ENCODE results near the gene IDH3A. TPM values are rescaled to one million over a fixed set of nuclear protein-coding genes. Genes with fewer than 3 reads are reported as not detected.

IDH3A gene
- total and polyA plus RNA-seq, 9 of the 15 experiments (the other 6 are each of a cell fraction or from before 2014, with no cell fraction given), result 37.4 to 249 (median 107) TPM

DNA sequence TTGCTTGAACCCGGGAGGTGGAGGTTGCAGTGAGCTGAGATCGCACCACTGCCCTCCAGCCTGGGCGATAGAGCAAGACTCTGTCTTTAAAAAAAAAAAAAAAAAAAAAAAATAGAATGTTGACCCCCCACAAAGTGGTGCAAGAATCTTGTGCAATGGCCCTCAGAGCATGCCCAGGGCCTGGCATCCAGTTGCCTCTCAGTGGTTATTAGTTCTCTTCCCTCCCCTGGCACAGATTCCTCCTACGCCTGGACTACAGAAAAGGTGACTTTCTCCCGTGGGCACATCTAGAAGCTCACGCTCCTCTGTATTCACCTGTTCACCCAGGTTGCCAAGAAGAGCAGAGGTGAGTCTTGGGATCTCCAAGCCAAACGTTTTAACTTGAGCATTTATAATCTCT, 48.5 kb downstream of the IDH3A start:
- Histone ChIP-seq H3K9ac (ENCODE audit: insufficient read depth in 1 of 2, low read depth in 2 of 2, low read length in 2 of 2) (no peak overlapping the region), H4K20me1 (replicated peaks; ENCODE audit: control insufficient read depth, insufficient read depth, low read length) (no peaks in the 10 kb centered on the region), H3K36me3 (ENCODE audit: control insufficient read depth, insufficient read depth, low read length) (no peaks in the 10 kb centered on the region), H3K9me1 (ENCODE audit: control insufficient read depth, insufficient read depth, low read length) (no peaks in the 10 kb centered on the region), H3K4me1 (replicated peaks in 1 of 2; ENCODE audit: control insufficient read depth in 2 of 2, insufficient read depth in 2 of 2, low read length in 2 of 2) (peaks cover 0 to 4% of the 10 kb centered on the region in 2 experiments; a peak in 1 of 5 replicates), H3K79me2 (ENCODE audit: control insufficient read depth, insufficient read depth, low read length) (no peaks in the 10 kb centered on the region), H3K27me3 (ENCODE audit: control insufficient read depth in 2 of 2, insufficient read depth in 2 of 2, low read length in 2 of 2) (peaks cover 16 to 38% of the 10 kb centered on the region in 2 experiments; a peak in 4 of 5 replicates), H3K27ac (ENCODE audit: extremely low read depth, low read depth, low read length) (no peak overlapping the region), H2AFZ (ENCODE audit: low read depth, low read length) (no peak overlapping the region), H3K4me3 (no peak overlapping the region), H3K9me3 (replicated peaks; ENCODE audit: control insufficient read depth, insufficient read depth, low read depth, low read length) (no peaks in the 10 kb centered on the region), H3K4me2 (ENCODE audit: insufficient read depth, low read length) (no peak overlapping the region)
- FAIRE-seq (no peak), ATAC-seq (no peak), DNase-seq (ENCODE audit: extremely low read depth in 1 of 4, low spot score in 3 of 4) (no peak)
- POLR2A ChIA-PET, result no interaction called here
- WGBS (ENCODE audit: insufficient coverage, low coverage, missing lambda C conversion rate), result 0% methylated on average over 4 of the region's 7 CpGs
- no TSS peak for BruUV-seq (replicated peaks)
- CTCF ChIA-PET (ENCODE audit: low intra/inter-chr PET ratio), result interaction anchor here (4.0 kb wide), 1 partner anchor 84 kb away, joined by 54 read pairs; no protein-coding TSS in a partner anchor
- intact Hi-C loops (cut with micrococcal nuclease), result loop anchor here (5.0 kb wide), 1 partner anchor 45 kb away; no protein-coding TSS in a partner anchor
- in situ Hi-C loops (cut with MboI), result loop anchor here (5.0 kb wide), 1 partner anchor 85 kb away; no protein-coding TSS in a partner anchor
- TF ChIP-seq BRD9 (IDR thresholded peaks at IDR 0.05; ENCODE audit: low read depth, partially characterized antibody) (no peak), PYGO2 (tag; IDR thresholded peaks at IDR 0.05) (no peak), STAT6 (CRISPR knock-in tag; IDR thresholded peaks at IDR 0.05) (no peak), ATF1 (CRISPR knock-in tag; IDR thresholded peaks at IDR 0.05) (no peak), ATF1 (tag; IDR thresholded peaks at IDR 0.05) (no peak), GTF2A2 (tag; IDR thresholded peaks at IDR 0.05) (no peak), SRF (CRISPR knock-in tag; IDR thresholded peaks at IDR 0.05) (no peak), XRCC4 (IDR thresholded peaks at IDR 0.05; ENCODE audit: extremely low read depth, insufficient read depth, insufficient read length) (no peak), RB1 (IDR thresholded peaks at IDR 0.05; ENCODE audit: low read depth) (no peak), ZNF384 (IDR thresholded peaks at IDR 0.05; ENCODE audit: low read depth, low read length) (no peak), PHB (CRISPR knock-in tag; IDR thresholded peaks at IDR 0.05) (no peak), RAD21 (CRISPR knock-in tag; conservative IDR thresholded peaks at IDR 0.05 in 1 of 2, IDR thresholded peaks at IDR 0.05 in 1 of 2) (no peak), ARID3B (CRISPR knock-in tag; IDR thresholded peaks at IDR 0.05; ENCODE audit: borderline replicate concordance) (no peak)
- TF ChIP-seq, protein P1, sequence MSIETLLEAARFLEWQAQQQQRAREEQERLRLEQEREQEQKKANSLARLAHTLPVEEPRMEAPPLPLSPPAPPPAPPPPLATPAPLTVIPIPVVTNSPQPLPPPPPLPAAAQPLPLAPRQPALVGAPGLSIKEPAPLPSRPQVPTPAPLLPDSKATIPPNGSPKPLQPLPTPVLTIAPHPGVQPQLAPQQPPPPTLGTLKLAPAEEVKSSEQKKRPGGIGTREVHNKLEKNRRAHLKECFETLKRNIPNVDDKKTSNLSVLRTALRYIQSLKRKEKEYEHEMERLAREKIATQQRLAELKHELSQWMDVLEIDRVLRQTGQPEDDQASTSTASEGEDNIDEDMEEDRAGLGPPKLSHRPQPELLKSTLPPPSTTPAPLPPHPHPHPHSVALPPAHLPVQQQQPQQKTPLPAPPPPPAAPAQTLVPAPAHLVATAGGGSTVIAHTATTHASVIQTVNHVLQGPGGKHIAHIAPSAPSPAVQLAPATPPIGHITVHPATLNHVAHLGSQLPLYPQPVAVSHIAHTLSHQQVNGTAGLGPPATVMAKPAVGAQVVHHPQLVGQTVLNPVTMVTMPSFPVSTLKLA (conservative IDR thresholded peaks at IDR 0.05), result no peak
- TF ChIP-seq, protein P2, sequence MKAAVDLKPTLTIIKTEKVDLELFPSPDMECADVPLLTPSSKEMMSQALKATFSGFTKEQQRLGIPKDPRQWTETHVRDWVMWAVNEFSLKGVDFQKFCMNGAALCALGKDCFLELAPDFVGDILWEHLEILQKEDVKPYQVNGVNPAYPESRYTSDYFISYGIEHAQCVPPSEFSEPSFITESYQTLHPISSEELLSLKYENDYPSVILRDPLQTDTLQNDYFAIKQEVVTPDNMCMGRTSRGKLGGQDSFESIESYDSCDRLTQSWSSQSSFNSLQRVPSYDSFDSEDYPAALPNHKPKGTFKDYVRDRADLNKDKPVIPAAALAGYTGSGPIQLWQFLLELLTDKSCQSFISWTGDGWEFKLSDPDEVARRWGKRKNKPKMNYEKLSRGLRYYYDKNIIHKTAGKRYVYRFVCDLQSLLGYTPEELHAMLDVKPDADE (conservative IDR thresholded peaks at IDR 0.05; ENCODE audit: control insufficient read depth, low read depth, low read length), result no peak
